HG03457 (cell line): ENCODE data around the gene SCUBE3.

Source experiments
- ATAC-seq: cut with Tn5 transposase; IDR thresholded peaks from one replicate; pipeline ENCODE4 v1.9.1; 2021; ENCODE audit warnings: moderate number of reproducible peaks; ENCODE audit not compliant: unreplicated experiment

The SCUBE3 gene

GRCh38 chr6:35181308-35181932 lies 32.3 kb upstream of the SCUBE3 start:
- ATAC-seq, result no peak

DNA sequence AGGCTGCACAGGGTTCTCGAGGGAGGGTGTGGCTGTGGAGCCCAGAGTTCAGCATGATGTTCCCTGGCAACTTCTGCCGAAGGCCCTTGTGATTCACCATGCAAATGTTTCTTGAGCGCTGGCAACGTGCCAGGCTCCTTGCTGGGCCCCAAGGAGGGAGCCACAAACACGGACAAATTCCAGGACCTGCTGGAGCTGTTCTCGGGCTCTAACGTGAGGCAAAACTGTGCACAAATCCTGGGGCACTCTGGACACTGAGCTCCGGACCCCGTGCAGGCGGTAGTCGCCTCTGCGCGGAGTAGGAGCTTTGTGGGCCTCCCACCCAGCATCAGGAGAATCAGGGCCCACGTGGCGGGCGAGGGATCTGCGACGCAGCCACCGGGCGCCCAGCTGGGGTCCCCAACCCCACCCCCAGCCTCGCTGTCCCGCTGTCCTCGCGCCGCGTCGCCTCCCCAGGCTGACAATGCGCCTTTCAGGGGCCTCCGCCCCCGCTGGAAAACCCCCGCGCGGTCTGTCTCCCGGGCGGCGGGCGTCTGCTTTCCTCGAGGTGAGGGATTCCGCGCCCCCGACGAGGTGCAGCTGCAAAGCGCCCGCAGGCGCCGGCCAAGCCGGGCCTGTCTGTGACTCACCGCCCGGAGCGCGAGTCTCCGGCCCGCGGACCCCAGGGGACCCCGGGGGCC lies 31.7 kb upstream of the SCUBE3 start:
- ATAC-seq, result no peak

DNA sequence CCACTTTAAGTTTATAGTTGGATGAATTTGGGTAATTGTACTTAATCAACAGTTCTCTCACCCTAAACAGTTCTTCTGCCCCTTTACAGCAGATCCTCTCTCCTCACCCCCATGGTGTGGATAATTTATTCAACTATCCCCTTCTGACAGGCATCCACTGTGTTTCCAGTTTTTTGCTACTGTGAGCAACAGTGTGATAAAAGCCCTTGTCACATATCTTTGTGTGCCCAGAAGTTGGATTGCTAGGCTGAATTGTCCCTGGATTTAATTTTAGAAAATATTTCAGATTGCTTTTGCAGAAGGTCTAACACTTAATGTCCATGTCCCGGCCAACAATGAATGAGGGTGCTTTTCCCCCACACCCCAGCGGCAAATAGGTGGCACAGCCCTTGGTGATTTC lies 30.5 kb upstream of the SCUBE3 start:
- no peak for ATAC-seq

DNA sequence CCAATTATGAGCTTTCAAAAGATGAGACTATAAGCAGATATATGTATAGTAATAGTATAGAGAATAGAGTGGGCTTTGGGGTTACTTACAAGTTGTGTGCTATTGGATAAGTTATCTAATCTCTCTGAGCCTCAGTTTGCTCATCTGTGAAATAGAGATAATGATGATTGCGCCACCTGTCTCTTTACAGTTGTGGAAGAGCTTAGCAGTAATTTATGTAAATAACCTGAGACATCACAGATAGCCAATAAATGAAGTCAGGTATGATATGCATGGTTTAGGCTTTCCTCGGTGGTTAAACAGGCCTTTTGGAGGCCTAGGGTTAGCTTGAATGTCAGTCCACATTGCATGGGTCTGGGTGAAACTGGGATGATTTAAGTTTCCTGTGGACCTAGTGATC lies 29.8 kb upstream of the SCUBE3 start:
- no peak for ATAC-seq

- ATAC-seq, result no peak
These were observed 29.0 kb upstream of the SCUBE3 start for GRCh38 chr6:35184580-35185301.

- no peak for ATAC-seq
These were observed 28.5 kb upstream of the SCUBE3 start for GRCh38 chr6:35185302-35185681.

- ATAC-seq, result no peak
These were observed 27.8 kb upstream of the SCUBE3 start for GRCh38 chr6:35185971-35186370.

DNA sequence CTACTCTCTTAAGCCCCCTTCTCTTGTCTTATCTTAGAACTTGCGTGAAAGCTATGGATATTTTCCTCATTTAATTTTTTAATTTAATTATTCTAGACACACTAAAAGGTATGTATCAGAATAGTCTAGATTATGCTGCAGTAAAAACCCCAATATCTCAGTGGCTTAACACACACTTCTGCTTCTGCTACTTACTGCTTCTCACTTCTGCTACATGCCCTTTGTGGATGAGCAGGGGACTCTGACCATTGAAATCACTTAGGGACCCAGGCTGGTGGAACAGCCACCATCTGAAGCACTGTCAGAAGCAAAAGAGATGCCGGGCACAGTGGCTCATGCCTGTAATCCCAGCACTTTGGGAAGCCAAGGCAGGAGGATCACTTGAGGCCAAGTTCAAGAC lies 27.2 kb upstream of the SCUBE3 start:
- ATAC-seq, result no peak

- ATAC-seq, result no peak
These were observed 24.9 kb upstream of the SCUBE3 start for GRCh38 chr6:35188886-35189285.

DNA sequence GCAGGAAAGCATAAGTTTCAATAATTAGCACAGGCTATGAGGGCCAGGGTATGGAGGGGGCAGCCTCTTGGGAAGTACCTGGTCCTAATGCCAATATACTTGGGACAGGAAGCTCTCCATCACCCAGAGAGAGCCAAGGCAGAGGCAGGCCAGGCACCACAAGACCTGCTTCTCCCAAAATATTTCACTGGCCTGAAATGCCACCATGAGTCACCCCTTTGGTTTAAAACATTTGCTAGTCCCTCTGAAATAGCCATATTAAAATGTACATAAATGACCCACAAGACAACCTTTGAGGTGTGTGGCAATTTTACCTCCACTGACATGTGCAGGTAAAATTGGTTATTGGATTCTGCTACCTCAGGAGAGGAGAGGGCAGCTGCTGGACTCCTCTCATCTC lies 23.4 kb upstream of the SCUBE3 start:
- no peak for ATAC-seq

GRCh38 chr6:35191889-35192288 lies 21.9 kb upstream of the SCUBE3 start:
- no peak for ATAC-seq

GRCh38 chr6:35192301-35192860 lies 21.4 kb upstream of the SCUBE3 start:
- ATAC-seq, result no peak

GRCh38 chr6:35194390-35194789 lies 19.4 kb upstream of the SCUBE3 start:
- no peak for ATAC-seq

- no peak for ATAC-seq
These were observed 18.5 kb upstream of the SCUBE3 start for GRCh38 chr6:35195120-35195780.

- ATAC-seq, result no peak
These were observed 16.6 kb upstream of the SCUBE3 start for GRCh38 chr6:35197196-35197595.

- ATAC-seq, result no peak
These were observed 13.9 kb upstream of the SCUBE3 start for GRCh38 chr6:35199866-35200265.

GRCh38 chr6:35202066-35202546 lies 11.7 kb upstream of the SCUBE3 start:
- ATAC-seq, result no peak

GRCh38 chr6:35203152-35203670 lies 10.5 kb upstream of the SCUBE3 start:
- no peak for ATAC-seq

DNA sequence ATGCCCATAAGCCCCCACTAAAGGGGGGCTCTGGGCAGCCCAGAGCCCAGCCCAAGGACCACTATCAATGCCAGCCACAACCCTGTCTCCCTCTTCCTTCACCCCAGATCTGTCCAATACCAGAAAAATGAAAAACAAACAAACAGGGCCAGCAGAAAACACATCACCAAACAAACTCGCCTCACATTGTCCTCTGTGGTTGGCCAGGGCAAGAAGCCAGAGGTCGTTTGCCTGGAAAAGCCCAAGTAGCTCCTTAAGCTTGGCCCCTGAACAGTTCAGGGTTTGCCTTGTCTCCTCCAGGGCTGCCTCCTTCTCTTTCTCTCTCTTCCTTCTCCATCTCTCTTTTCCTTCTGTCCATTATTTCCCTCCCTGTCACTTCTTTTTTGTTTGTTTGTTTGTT lies 10.1 kb upstream of the SCUBE3 start:
- ATAC-seq, result no peak

DNA sequence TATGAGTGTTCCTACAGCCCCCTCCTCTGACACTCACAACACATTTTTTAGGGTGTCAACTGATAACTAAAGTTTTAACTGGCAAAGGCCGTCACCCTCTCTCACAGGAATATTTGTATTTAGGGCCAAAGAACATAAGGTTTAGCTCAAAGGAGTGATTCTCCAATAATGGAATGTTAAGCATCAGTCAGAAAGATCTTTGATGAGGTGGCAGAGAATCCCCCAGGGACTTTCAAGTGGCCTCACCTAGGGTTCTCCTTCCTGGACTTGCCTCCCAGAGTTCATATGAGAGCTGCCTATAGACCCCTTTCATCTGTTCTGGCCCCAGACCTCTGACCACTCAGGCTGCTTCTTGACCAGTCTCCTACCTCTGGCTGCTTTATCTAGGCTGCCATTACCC lies 7.4 kb upstream of the SCUBE3 start:
- no peak for ATAC-seq

DNA sequence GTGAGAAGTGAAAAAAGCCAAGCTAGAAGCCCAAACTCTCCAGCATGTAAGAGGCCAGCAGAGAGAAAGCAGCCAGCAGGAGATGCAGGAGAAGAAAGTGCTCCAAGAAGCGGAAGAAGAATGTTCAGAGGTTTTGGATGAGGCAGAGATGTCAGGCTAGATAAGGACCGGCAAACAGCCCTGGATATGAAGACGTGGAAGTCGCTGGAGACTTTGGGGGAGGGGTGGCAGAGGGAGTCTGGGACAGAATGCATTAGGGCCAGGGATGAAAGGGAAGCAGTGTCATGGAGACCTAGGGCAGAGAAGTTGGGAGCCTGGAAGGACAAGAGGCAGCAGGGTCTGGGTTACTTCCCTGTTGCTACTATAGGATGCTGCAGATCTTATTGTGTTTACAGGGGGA lies 5.3 kb upstream of the SCUBE3 start:
- no peak for ATAC-seq
